GM18907 (cell line): ENCODE results near the gene TMIGD1.
"Not testable (repeated sequence)": the region's sequence is repeated elsewhere in the genome, so short reads cannot be mapped to it uniquely, and the experiment has no call there.

ENCODE experiments used
- ATAC-seq: cut with Tn5 transposase; IDR thresholded peaks from one replicate; pipeline ENCODE4 v1.9.1; 2021; ENCODE audit warnings: mild to moderate bottlenecking, moderate library complexity; ENCODE audit not compliant: unreplicated experiment

Gene TMIGD1

GRCh38 chr17:30360086-30360808 is 26.4 kb upstream of the TMIGD1 start:
- ATAC-seq: no peak

GRCh38 chr17:30358055-30358760 is 24.4 kb upstream of the TMIGD1 start:
- ATAC-seq: no peak

GRCh38 chr17:30357476-30357875 is 23.6 kb upstream of the TMIGD1 start:
- ATAC-seq: no peak

GRCh38 chr17:30354701-30355100 is 20.8 kb upstream of the TMIGD1 start:
- no peak for ATAC-seq

GRCh38 chr17:30352240-30352814 is 18.5 kb upstream of the TMIGD1 start:
- no peak for ATAC-seq

- no peak for ATAC-seq
These were observed 17.9 kb upstream of the TMIGD1 start for GRCh38 chr17:30351735-30352134.

- ATAC-seq: not testable (repeated sequence)
These were observed 17.4 kb upstream of the TMIGD1 start for GRCh38 chr17:30351263-30351662.

GRCh38 chr17:30349252-30349651 is 15.4 kb upstream of the TMIGD1 start:
- no peak for ATAC-seq

- ATAC-seq: no peak
These were observed 13.6 kb upstream of the TMIGD1 start for GRCh38 chr17:30347488-30347887.

- no peak for ATAC-seq
These were observed 12.5 kb upstream of the TMIGD1 start for GRCh38 chr17:30346221-30346795.

GRCh38 chr17:30345527-30346075 is 11.7 kb upstream of the TMIGD1 start:
- ATAC-seq: no peak

GRCh38 chr17:30345089-30345433 is 11.2 kb upstream of the TMIGD1 start:
- no peak for ATAC-seq

- ATAC-seq: no peak
These were observed 10.6 kb upstream of the TMIGD1 start for GRCh38 chr17:30344283-30345088.

- ATAC-seq: no peak
These were observed 9.9 kb upstream of the TMIGD1 start for GRCh38 chr17:30343796-30344195.

GRCh38 chr17:30343244-30343643 is 9.4 kb upstream of the TMIGD1 start:
- not testable (repeated sequence) for ATAC-seq

- no peak for ATAC-seq
These were observed 7.9 kb upstream of the TMIGD1 start for GRCh38 chr17:30341703-30342249.

GRCh38 chr17:30340801-30341356 is 7.0 kb upstream of the TMIGD1 start:
- no peak for ATAC-seq

GRCh38 chr17:30339086-30339485 is 5.2 kb upstream of the TMIGD1 start:
- no peak for ATAC-seq

- ATAC-seq: no peak
These were observed 3.6 kb upstream of the TMIGD1 start for GRCh38 chr17:30337393-30337999.
